BE2C (cell line): Measurements from ENCODE around the gene CDH22.

Experiments used
- DNase-seq: peaks from one replicate; pipeline ENCODE4 v3.0.0-alpha.2; 2020
- H3K27me3 ChIP-seq: fragments of 250-450 bp; sonication (Bioruptor Pico); 2 replicates; pipeline ENCODE4 v1.5.1; 2020; ENCODE audit warnings: mild to moderate bottlenecking
- H3K36me3 ChIP-seq: fragments of 250-450 bp; sonication (Bioruptor Pico); 2 replicates; pipeline ENCODE4 v1.5.1; 2020; ENCODE audit warnings: mild to moderate bottlenecking
- H3K4me1 ChIP-seq: fragments of 250-450 bp; sonication (Bioruptor Pico); 2 replicates; pipeline ENCODE4 v1.5.1; 2020
- H3K4me3 ChIP-seq: 2 replicates; pipeline ENCODE4 v1.5.1; 2011; ENCODE audit warnings: low read depth, low read length
- H3K9me3 ChIP-seq: fragments of 250-450 bp; sonication (Bioruptor Pico); 2 replicates; pipeline ENCODE4 v1.5.1; 2020
- TF ChIP-seq, protein P1 (sequence below): IDR thresholded peaks from 2 replicates; pipeline ENCODE4 v1.5.1; 2012; ENCODE audit warnings: mild to moderate bottlenecking, low read depth, low read length

The CDH22 gene

DNA sequence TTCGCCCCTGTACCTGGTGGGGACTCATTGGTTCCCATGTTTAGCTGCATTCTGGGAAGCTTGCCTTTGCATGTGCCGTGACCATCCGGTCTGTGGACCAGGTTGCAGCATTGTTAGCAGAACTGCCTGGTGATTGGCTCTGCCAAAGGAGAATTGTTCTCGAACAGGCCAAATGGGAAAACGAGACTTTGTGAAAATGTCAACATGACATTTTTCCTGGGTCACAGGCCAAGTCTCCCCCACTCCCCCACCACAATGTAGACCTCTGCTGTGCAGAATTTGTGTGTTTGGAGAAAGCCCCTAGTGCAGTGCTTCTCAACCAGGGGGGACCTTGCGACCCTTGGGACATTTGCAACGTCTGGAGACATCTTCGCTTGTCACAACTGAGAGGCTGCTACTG, 23.2 kb downstream of the CDH22 start:
- no peak overlapping the region for H3K4me3 ChIP-seq
- TF ChIP-seq, protein P1, sequence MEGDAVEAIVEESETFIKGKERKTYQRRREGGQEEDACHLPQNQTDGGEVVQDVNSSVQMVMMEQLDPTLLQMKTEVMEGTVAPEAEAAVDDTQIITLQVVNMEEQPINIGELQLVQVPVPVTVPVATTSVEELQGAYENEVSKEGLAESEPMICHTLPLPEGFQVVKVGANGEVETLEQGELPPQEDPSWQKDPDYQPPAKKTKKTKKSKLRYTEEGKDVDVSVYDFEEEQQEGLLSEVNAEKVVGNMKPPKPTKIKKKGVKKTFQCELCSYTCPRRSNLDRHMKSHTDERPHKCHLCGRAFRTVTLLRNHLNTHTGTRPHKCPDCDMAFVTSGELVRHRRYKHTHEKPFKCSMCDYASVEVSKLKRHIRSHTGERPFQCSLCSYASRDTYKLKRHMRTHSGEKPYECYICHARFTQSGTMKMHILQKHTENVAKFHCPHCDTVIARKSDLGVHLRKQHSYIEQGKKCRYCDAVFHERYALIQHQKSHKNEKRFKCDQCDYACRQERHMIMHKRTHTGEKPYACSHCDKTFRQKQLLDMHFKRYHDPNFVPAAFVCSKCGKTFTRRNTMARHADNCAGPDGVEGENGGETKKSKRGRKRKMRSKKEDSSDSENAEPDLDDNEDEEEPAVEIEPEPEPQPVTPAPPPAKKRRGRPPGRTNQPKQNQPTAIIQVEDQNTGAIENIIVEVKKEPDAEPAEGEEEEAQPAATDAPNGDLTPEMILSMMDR: no peak
- no peak for DNase-seq
- no peaks in the 10 kb centered on the region for H3K9me3 ChIP-seq
- H3K4me1 ChIP-seq: no peaks in the 10 kb centered on the region; the same call in none of the 2 replicates
- no peaks in the 10 kb centered on the region for H3K36me3 ChIP-seq
- no peaks in the 10 kb centered on the region for H3K27me3 ChIP-seq

DNA sequence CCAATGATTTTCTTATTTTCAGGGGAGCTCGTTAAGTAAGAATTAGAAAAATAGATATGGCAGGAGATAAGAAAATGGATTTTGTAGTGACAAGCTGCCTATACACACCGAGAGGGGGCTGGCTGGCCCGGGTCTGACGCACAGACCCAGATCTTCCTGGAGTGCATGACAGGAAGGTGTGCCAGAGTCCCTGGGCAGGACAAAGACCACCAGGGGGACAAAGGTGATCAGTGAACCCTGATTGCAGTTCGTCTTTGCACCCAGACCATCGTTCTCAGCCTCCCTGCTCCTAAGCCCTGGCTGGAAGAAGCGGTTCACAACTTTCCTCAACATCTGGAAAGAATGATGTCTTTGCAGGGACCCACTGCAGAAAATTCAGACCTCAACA, 24.3 kb downstream of the CDH22 start:
- H3K4me1 ChIP-seq: no peaks in the 10 kb centered on the region; the same call in 1 of the 2 replicates
- no peaks in the 10 kb centered on the region for H3K36me3 ChIP-seq
- no peaks in the 10 kb centered on the region for H3K27me3 ChIP-seq
- H3K4me3 ChIP-seq: no peak overlapping the region
- no peak for DNase-seq
- TF ChIP-seq, protein P1: no peak
- H3K9me3 ChIP-seq: no peaks in the 10 kb centered on the region

DNA sequence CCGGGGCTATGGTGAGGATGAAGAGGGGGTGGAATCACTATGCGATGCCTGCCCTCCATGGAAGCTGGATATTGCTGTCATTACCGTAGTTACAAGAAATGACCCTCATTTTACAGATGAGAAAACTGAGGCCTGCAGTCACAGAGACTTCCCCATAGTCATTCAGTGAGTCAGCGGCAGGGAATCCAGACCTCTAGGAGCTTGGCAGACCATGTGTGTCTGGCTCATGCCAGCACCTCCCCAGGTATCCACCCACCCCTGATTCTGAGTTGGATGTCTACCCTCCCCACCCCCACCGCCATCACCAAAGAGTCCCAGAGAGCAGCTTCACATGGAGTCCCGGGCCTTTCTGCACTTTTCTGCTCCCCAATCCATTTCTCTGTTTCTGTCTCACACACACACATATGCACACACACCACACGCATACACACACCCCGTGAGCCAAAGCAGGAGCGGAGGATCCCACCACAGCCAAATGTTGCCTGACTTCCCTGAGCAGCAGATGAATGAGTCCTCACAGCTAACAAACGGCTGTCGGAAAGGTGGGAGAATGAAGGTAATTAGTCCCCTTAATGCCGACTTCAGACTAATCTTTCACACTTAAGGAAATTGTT, 24.8 kb downstream of the CDH22 start:
- no peaks in the 10 kb centered on the region for H3K9me3 ChIP-seq
- no peak overlapping the region for H3K4me3 ChIP-seq
- no peaks in the 10 kb centered on the region for H3K27me3 ChIP-seq
- H3K36me3 ChIP-seq: no peaks in the 10 kb centered on the region
- no peaks in the 10 kb centered on the region; the same call in 1 of the 2 replicates for H3K4me1 ChIP-seq
- TF ChIP-seq, protein P1: no peak
- no peak for DNase-seq

DNA sequence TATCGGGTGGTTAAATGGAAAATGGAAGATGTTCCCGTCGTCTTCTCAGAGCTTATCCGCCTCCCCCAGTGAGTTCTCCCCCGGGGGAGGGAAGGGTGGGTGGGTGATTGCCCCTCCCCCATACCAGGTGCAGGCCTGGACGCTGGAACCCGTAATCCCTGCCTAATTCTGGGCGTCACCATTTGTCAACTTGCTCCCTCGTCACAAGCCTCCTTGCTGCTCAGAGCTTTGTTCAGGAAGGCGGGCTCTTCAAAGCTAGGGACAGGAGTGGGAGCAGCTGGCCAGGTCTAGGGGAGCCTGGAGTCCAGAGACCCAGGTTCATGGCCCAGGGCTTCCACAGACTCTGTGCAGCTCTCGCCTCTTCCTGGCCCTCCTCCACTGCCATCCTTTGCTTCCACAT, 25.6 kb downstream of the CDH22 start:
- Histone ChIP-seq H3K4me3 (no peak overlapping the region), H3K27me3 (no peaks in the 10 kb centered on the region)

DNA sequence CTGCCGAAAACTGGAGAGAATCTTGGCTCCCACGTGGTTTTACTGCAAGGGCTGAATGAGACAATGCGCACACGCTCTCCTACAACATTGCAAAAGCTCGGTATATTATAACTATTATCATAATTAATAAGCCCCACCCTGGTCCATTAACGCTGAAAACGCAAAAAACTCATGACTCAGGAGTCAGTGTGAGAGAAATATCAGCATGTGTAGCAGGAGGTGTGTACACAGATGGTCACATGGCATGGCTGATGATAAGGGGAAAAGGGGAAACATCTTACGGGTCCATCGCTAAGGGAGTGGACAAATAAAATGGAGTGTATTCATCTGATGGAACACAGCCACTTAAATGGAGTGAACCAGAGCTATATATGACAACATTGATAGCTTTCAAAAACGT, 29.2 kb downstream of the CDH22 start:
- TF ChIP-seq, protein P1: no peak
- Histone ChIP-seq H3K9me3 (no peaks in the 10 kb centered on the region), H3K36me3 (no peaks in the 10 kb centered on the region), H3K27me3 (no peaks in the 10 kb centered on the region), H3K4me3 (no peak overlapping the region), H3K4me1 (no peaks in the 10 kb centered on the region; the same call in 1 of the 2 replicates)
- no peak for DNase-seq

More for the DNA sequence above, 25.6 kb downstream of the CDH22 start:
- no peaks in the 10 kb centered on the region for H3K9me3 ChIP-seq
- H3K4me1 ChIP-seq: no peaks in the 10 kb centered on the region; the same call in 1 of the 2 replicates
- no peak for DNase-seq
- TF ChIP-seq, protein P1: no peak
- H3K36me3 ChIP-seq: no peaks in the 10 kb centered on the region

DNA sequence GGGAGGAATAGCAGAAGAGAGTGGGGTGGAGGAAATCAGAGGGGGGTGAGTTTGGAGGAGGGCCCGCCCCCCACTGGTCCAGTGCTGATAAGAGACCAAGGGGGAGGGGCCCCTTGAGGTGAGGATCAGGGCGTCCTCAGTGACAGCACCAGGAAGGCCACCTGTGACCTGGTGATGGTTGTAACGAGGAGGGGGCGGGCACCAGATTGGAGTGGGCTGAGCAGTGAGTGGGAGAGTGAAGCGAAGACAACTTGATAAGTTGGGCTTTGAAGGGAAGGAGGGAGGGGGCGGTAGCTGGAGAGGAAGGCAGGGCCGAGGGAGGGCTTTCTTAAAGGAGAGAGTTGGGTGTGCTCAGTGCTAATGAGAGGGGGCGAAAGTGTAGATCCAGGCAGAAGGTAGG, 30.7 kb downstream of the CDH22 start:
- Histone ChIP-seq H3K27me3 (no peaks in the 10 kb centered on the region), H3K4me1 (no peaks in the 10 kb centered on the region), H3K9me3 (no peaks in the 10 kb centered on the region), H3K4me3 (no peak overlapping the region), H3K36me3 (no peaks in the 10 kb centered on the region)
- TF ChIP-seq, protein P1: no peak
- no peak for DNase-seq
